Thyroid gland (tissue), 4 donors: ENCODE data around the gene HIPK2. TPM values are rescaled to one million over a fixed set of nuclear protein-coding genes. Genes with fewer than 3 reads are reported as not detected.

Experiments
- DNase-seq, 2 donors: peaks; one replicate each; pipeline ENCODE4 v3.0.0-alpha.2; 2019
- H3K27ac ChIP-seq, 3 donors: fragments of 200-600 bp; sonication (generic); 1 replicate in 2 of 3; 2 replicates in 1 of 3; pipeline ENCODE4 v1.5.1; 2016 to 2019; ENCODE audit warnings: mild to moderate bottlenecking in 1 of 3, moderate library complexity in 1 of 3
- H3K27me3 ChIP-seq: fragments of 200-600 bp; sonication (generic); one replicate; pipeline ENCODE4 v1.5.1; 2019
- H3K36me3 ChIP-seq, 2 donors: fragments of 200-600 bp; sonication (generic); one replicate each; pipeline ENCODE4 v1.5.1; 2016 to 2019
- H3K4me1 ChIP-seq, 2 donors: fragments of 200-600 bp; sonication (generic); one replicate each; pipeline ENCODE4 v1.5.1; 2017 to 2019
- H3K4me3 ChIP-seq, 3 donors: fragments of 200-600 bp; sonication (generic); replicated peaks in 1 of 3; 1 replicate in 2 of 3; 2 replicates in 1 of 3; pipeline ENCODE4 v1.5.1; 2016; ENCODE audit warnings: mild to moderate bottlenecking in 1 of 3
- H3K9me3 ChIP-seq: fragments of 200-600 bp; sonication (generic); one replicate; pipeline ENCODE4 v1.5.1; 2017
- POLR2A ChIP-seq, 2 donors: fragments of 450-650 bp; IDR thresholded peaks; one replicate each; pipeline ENCODE4 v1.6.1; 2017; ENCODE audit warnings: antibody characterized with exemption in 2 of 2, mild to moderate bottlenecking in 2 of 2, moderate library complexity in 1 of 2
- WGBS, 2 donors: methylation state at CpG; one replicate each; pipeline ENCODE4 v1.1.5; 2017; 5-methylcytosine and 5-hydroxymethylcytosine counted together
- intact Hi-C: fragments of 100-400 bp; cut with DNase I; formaldehyde crosslinking; loops from one replicate; pipeline ENCODE4 v1.15.1; 2023
- total RNA-seq, 4 donors: library from RNA; depleted of rRNA; stranded (reverse); fragments of >200 nt; gene quantifications; one replicate each; pipeline ENCODE4 v1.2.3, GENCODE V29; 2016
- TF ChIP-seq, protein P1 (sequence below), 6 experiments: fragments of 200-600 bp in 3 of 6; fragments of 450-650 bp in 3 of 6; sonication (generic) in 3 of 6; IDR thresholded peaks; one replicate each; pipeline ENCODE4 v1.5.1; 2016 to 2019; ENCODE audit warnings: antibody characterized with exemption in 6 of 6, mild to moderate bottlenecking in 2 of 6, inconsistent platforms in 1 of 6, moderate library complexity in 1 of 6

The HIPK2 gene
- total RNA-seq, 4 donors from 2014 or later: 31.3 to 58.5 (median 41.0) TPM

DNA sequence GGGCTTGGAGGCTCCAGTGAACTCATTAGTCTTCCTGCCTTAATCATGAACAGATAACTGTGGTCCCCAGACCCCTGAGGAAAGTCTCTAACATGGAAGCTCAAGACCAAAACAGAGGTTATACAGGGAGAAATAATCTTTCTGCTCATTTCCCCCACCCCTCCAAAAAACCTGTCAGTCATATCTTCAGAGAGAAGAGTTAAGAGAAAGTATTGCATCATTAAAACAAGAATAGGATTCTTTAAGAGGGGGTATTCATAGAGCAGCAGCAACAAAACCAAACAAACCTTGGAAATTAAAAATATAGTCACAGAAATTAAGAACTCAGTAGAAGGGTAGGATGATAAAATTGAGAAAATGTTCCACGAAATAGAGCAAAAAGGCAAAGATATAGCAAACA is 246.7 kb downstream of the HIPK2 start:
- 83 to 93% methylated on average over 1 of the region's 1 CpG for WGBS, 2 donors
- H3K27me3 ChIP-seq: no peaks in the 10 kb centered on the region
- DNase-seq: no peak
- intact Hi-C loops: no loop called here
- H3K36me3 ChIP-seq: no peaks in the 10 kb centered on the region
- H3K4me3 ChIP-seq: no peak overlapping the region
- no peaks in the 10 kb centered on the region for H3K9me3 ChIP-seq
- no peak for TF ChIP-seq POLR2A (IDR thresholded peaks at IDR 0.05)
- no peak overlapping the region for H3K27ac ChIP-seq
- H3K4me1 ChIP-seq: no peaks in the 10 kb centered on the region

DNA sequence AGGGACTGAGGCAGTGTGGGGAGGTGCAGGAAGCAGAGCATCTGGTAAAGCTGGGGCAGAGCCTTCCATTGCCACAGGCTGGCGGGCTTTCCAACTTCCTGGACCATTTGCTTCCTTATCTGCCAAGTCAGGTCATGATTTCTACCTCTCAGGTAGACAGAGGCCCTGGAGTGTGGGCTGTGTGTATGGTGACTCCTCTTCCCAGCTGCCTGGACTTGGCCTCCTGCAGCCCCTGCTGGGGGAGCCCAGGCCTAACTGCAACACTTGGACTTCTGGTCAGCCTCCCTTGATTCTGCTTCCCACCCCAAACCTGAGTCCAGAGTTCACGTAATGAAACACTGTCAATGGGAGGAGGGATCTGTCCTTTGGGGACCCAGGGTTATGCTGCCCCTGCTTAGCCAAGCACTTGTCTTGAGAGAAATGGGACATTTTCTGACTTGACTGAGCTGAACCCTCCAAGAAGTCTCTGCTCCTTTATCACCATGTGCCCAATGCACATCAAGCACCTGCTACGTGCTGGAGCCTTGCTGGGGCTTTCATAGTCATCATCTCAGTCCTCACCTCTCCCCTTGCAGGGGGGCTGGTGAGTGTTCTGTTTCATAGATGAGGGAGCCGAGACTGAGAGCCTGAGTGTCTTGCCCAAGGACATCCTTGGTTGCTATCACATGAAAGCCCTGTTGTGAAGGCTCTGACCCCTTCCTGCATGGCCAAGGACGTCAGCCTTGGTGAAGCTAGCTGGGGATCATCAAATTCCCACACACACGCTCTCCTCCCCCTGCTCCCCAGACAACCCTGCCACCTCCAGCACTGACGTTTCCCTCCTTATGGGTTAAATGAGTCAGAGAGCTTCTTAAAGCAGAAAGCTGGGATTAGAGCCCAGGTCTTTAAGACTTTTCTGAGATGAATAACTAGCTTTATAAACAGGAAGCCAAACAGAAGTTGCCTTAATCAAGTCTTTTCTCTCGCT is 250.9 kb downstream of the HIPK2 start:
- intact Hi-C loops: no loop called here
- H3K4me3 ChIP-seq: no peak overlapping the region
- H3K9me3 ChIP-seq: no peaks in the 10 kb centered on the region
- WGBS, 2 donors: 82 to 83% methylated on average over 7 to 8 of the region's 8 CpGs
- peaks cover 3% of the 10 kb centered on the region for H3K27me3 ChIP-seq
- no peaks in the 10 kb centered on the region for H3K36me3 ChIP-seq
- peaks cover 0 to 8% of the 10 kb centered on the region in 2 donors for H3K4me1 ChIP-seq
- no peak for DNase-seq
- TF ChIP-seq, protein P1, sequence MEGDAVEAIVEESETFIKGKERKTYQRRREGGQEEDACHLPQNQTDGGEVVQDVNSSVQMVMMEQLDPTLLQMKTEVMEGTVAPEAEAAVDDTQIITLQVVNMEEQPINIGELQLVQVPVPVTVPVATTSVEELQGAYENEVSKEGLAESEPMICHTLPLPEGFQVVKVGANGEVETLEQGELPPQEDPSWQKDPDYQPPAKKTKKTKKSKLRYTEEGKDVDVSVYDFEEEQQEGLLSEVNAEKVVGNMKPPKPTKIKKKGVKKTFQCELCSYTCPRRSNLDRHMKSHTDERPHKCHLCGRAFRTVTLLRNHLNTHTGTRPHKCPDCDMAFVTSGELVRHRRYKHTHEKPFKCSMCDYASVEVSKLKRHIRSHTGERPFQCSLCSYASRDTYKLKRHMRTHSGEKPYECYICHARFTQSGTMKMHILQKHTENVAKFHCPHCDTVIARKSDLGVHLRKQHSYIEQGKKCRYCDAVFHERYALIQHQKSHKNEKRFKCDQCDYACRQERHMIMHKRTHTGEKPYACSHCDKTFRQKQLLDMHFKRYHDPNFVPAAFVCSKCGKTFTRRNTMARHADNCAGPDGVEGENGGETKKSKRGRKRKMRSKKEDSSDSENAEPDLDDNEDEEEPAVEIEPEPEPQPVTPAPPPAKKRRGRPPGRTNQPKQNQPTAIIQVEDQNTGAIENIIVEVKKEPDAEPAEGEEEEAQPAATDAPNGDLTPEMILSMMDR (IDR thresholded peaks at IDR 0.05): no peak
- TF ChIP-seq POLR2A (IDR thresholded peaks at IDR 0.05): no peak
- H3K27ac ChIP-seq: no peak overlapping the region

DNA sequence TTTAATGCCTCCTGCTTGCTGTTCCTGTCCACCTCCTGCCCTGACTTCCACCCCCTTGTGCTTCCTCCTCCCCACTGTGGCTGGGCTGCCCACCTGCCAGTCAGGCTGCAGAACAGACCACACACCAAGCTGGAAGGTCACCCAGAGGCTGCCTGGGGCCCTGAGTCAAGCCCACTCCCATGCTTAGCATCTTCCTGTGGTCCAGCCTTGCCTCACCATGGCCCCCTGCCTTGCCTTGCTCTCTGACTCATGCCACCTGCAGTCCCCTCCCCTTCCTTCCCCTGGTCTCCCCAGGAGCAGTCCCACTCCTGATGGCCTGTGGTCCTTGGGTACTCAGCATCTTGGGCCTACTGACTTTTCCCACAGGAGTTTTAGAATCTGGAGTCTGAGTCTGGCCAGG is 252.0 kb downstream of the HIPK2 start:
- Histone ChIP-seq H3K9me3 (no peaks in the 10 kb centered on the region), H3K27ac (no peak overlapping the region), H3K4me3 (no peak overlapping the region), H3K36me3 (no peaks in the 10 kb centered on the region), H3K4me1 (peaks cover 0 to 8% of the 10 kb centered on the region in 2 donors), H3K27me3 (peaks cover 3% of the 10 kb centered on the region)
- intact Hi-C loops: no loop called here
- TF ChIP-seq, protein P1 (IDR thresholded peaks at IDR 0.05): no peak
- no peak for TF ChIP-seq POLR2A (IDR thresholded peaks at IDR 0.05)
- no peak for DNase-seq

DNA sequence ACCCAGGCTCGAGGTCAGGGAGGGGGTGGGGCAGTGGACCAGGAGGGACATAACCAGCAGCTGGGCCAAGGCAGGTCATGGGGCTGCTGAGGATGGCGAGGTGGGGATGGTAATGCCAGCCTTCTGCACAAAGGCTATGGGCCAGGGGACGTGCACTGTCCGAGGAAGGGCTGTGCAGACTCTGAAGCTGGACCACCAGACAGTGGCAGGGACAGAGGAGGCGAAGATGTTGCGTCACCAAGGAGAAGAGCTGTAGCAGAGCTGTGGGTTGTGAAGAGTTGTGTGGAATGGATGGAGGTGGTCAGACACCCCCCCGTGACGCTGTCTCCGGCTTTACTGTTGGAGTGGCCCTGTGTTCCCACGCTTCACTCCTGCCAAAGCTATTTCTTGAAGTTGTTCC is 252.6 kb downstream of the HIPK2 start:
- no peaks in the 10 kb centered on the region for H3K9me3 ChIP-seq
- H3K4me3 ChIP-seq: no peak overlapping the region
- peaks cover 0 to 8% of the 10 kb centered on the region in 2 donors for H3K4me1 ChIP-seq
- H3K27me3 ChIP-seq: peaks cover 3% of the 10 kb centered on the region
- 94 to 95% methylated on average over 9 to 10 of the region's 10 CpGs for WGBS, 2 donors
- TF ChIP-seq, protein P1 (IDR thresholded peaks at IDR 0.05): no peak
- TF ChIP-seq POLR2A (IDR thresholded peaks at IDR 0.05): no peak
- no peak for DNase-seq
- H3K27ac ChIP-seq: no peak overlapping the region
- no peaks in the 10 kb centered on the region for H3K36me3 ChIP-seq
- intact Hi-C loops: no loop called here

DNA sequence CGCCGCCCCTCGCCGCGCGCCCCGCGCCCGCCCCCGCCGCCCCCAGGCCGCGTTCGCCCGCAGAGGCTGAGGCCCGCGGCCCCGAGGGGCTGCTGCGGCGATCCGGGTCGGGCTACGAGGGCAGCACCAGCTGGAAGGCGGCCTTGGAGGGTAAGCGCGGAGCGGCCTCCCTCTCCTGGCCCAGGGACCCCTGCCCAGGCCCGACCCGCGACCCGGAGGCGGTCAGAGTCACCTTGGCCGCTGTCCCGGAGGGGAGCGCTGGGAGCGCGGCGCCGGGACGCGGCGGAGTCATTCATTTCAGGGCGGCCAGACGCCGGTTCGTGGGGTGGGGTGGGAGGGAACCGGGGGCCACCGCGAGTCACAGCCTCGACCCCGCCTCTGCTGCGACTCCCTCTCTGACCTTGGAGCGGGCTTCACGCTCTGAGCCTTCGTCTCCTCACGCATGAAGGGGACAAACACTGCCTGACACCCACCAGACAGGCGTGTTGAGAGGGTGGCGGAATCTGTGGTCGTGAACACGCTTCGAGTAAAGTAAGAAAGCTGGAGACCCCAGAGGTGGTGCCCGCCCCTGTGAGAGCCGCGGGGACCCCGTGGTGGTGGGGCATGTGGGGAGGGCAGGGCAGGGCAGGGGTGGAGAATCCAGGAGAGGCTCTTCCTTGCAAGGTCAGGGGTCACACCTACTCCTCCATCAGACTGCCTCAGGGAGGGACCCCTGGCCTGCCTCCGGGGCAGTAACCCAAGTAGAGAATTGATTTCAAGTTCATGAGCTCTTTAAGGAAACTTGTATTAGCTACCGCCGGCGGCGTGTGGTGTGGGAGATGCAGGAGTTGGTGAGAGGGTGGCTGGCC is 253.6 kb downstream of the HIPK2 start:
- Histone ChIP-seq H3K4me3 (no peak overlapping the region), H3K4me1 (peaks cover 0 to 8% of the 10 kb centered on the region in 2 donors), H3K36me3 (no peaks in the 10 kb centered on the region), H3K9me3 (no peaks in the 10 kb centered on the region), H3K27ac (no peak overlapping the region), H3K27me3 (peaks cover 3% of the 10 kb centered on the region)
- WGBS, 2 donors: 45 to 80% methylated on average over 14 to 30 of the region's 70 CpGs
- intact Hi-C loops: no loop called here
- DNase-seq: no peak
- TF ChIP-seq POLR2A (IDR thresholded peaks at IDR 0.05): no peak
- TF ChIP-seq, protein P1 (IDR thresholded peaks at IDR 0.05): no peak
